Left ventricle myocardium inferior (tissue), 1 donor: ENCODE results near the gene TAS2R38. TPM values are rescaled to one million over a fixed set of nuclear protein-coding genes. Genes with fewer than 3 reads are reported as not detected.

ENCODE experiments used
- DNase-seq: peaks from one replicate; pipeline ENCODE4 v3.0.0-alpha.2; 2020
- H3K27ac ChIP-seq: fragments of 200-600 bp; replicated peaks from 2 replicates; pipeline ENCODE4 v1.8.0; 2021
- H3K27me3 ChIP-seq: fragments of 200-600 bp; 2 replicates; pipeline ENCODE4 v1.8.0; 2021; ENCODE audit warnings: low read depth
- H3K36me3 ChIP-seq: fragments of 200-600 bp; 2 replicates; pipeline ENCODE4 v1.8.0; 2021
- H3K4me1 ChIP-seq: fragments of 200-600 bp; 2 replicates; pipeline ENCODE4 v1.8.0; 2021
- H3K4me3 ChIP-seq: fragments of 200-600 bp; 2 replicates; pipeline ENCODE4 v1.8.0; 2021; ENCODE audit warnings: mild to moderate bottlenecking, moderate library complexity
- H3K9me3 ChIP-seq: fragments of 200-600 bp; replicated peaks from 2 replicates; pipeline ENCODE4 v1.8.0; 2021
- intact Hi-C: fragments of 100-400 bp; cut with micrococcal nuclease; formaldehyde crosslinking; loops from one replicate; pipeline ENCODE4 v1.11.0; 2022
- total RNA-seq: library from RNA; stranded (reverse); fragmentation: NEBNext Ultra II Directional; extraction: Animal tissue kit (Norgen Biotek cat#: 25700); gene quantifications from one replicate; pipeline ENCODE4 v1.2.1, GENCODE V29; 2021
- TF ChIP-seq, protein P1 (sequence below): fragments of 200-600 bp; IDR thresholded peaks from 2 replicates; pipeline ENCODE4 v1.8.0; 2021; ENCODE audit warnings: antibody characterized with exemption, mild to moderate bottlenecking, borderline replicate concordance
- donor health status: DM: no; HTN: yes; CAD: no; lungs with severe emphysema.

Gene TAS2R38
- total RNA-seq, 1 donor from 2014 or later: not detected

GRCh38 chr7:142009187-142009586 is 35.6 kb upstream of the TAS2R38 start:
- Histone ChIP-seq H3K36me3 (no peaks in the 10 kb centered on the region), H3K4me3 (no peak overlapping the region), H3K9me3 (no peaks in the 10 kb centered on the region), H3K27ac (no peak overlapping the region), H3K4me1 (no peaks in the 10 kb centered on the region), H3K27me3 (no peaks in the 10 kb centered on the region)
- TF ChIP-seq, protein P1, sequence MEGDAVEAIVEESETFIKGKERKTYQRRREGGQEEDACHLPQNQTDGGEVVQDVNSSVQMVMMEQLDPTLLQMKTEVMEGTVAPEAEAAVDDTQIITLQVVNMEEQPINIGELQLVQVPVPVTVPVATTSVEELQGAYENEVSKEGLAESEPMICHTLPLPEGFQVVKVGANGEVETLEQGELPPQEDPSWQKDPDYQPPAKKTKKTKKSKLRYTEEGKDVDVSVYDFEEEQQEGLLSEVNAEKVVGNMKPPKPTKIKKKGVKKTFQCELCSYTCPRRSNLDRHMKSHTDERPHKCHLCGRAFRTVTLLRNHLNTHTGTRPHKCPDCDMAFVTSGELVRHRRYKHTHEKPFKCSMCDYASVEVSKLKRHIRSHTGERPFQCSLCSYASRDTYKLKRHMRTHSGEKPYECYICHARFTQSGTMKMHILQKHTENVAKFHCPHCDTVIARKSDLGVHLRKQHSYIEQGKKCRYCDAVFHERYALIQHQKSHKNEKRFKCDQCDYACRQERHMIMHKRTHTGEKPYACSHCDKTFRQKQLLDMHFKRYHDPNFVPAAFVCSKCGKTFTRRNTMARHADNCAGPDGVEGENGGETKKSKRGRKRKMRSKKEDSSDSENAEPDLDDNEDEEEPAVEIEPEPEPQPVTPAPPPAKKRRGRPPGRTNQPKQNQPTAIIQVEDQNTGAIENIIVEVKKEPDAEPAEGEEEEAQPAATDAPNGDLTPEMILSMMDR: no peak
- intact Hi-C loops: no loop called here
- no peak for DNase-seq

DNA sequence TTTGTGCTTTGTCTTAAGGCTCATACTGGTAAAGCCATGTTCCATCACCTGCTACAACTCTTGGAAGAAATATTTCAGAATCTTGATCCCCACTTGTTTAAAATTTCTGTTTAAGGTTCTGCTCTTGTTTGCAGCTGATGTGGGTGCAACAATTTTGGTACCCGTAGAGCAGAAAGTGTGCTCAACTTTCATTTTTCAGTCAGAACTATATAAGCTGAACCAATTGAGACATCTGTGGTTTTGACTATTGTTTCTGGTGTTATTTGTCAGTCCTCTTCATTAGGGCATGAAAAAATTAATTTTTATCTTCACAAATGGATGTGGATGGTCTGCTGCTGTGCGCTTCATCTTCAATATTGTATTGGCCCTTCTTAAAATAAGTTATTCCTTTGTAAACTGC is 33.0 kb upstream of the TAS2R38 start:
- H3K27ac ChIP-seq: no peak overlapping the region
- intact Hi-C loops: no loop called here
- no peaks in the 10 kb centered on the region for H3K36me3 ChIP-seq
- no peak overlapping the region for H3K4me3 ChIP-seq
- no peaks in the 10 kb centered on the region for H3K4me1 ChIP-seq
- peaks cover 7% of the 10 kb centered on the region for H3K9me3 ChIP-seq
- no peak for DNase-seq
- TF ChIP-seq, protein P1: no peak
- no peaks in the 10 kb centered on the region for H3K27me3 ChIP-seq

DNA sequence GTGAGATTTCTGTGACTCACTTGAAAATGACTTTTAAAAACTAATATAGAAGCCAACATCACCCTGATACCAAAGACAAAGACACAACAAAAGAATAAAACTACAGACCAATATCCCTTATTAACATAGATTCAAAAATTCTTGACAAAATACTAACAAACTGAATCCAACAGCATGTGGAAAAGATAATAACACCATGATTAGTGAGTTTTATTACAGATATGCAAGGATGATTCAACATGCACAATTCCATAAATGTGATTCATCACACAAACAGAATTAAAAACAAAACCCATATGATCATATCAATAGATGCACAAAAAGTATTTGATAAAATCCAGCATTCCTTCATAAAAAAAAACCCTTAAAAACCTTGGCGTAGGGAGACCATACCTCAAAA is 28.6 kb upstream of the TAS2R38 start:
- Histone ChIP-seq H3K4me3 (no peak overlapping the region), H3K9me3 (peaks cover 7% of the 10 kb centered on the region), H3K36me3 (no peaks in the 10 kb centered on the region), H3K27ac (no peak overlapping the region), H3K27me3 (no peaks in the 10 kb centered on the region), H3K4me1 (no peaks in the 10 kb centered on the region)
- no peak for DNase-seq
- intact Hi-C loops: no loop called here
- TF ChIP-seq, protein P1: no peak

DNA sequence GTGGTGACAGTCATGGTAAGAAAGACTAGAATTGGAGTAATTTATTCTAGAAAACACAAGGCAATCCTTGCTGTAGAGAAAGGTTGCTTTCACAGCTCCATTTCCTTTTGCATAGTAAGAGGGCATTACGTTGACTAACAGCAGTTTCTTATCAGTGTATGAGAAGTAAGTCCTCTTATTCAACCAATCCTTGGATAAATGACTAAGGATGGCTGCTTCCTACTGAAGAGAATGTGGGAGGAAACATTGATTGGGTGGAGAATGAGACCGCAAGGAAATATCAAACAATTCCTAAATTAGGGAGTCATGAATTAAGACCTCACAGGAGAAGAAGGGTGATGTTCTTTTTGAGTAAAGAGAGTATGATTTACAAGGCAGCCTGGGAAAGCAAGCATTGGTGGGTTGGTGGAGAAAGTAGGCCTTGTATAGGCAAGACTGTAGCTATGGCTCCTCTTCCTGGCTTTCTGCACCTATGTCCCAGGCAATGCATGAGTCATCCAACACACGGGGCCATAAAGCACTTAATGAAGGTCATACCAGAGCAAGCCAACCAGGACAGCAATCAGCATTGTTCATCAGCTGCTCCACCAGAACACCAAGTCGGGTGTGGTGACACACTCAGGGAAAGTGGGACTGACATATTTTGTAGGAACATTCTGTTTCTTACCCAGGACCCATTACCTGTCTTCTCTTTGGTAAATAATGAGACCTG is 27.7 kb upstream of the TAS2R38 start:
- Histone ChIP-seq H3K36me3 (no peaks in the 10 kb centered on the region), H3K4me1 (no peaks in the 10 kb centered on the region), H3K4me3 (no peak overlapping the region), H3K9me3 (peaks cover 7% of the 10 kb centered on the region), H3K27ac (no peak overlapping the region), H3K27me3 (no peaks in the 10 kb centered on the region)
- TF ChIP-seq, protein P1: no peak
- intact Hi-C loops: no loop called here
- DNase-seq: no peak

GRCh38 chr7:142000244-142000643 is 26.7 kb upstream of the TAS2R38 start:
- no peak for DNase-seq
- no peak overlapping the region for H3K27ac ChIP-seq
- peaks cover 7% of the 10 kb centered on the region for H3K9me3 ChIP-seq
- no peaks in the 10 kb centered on the region for H3K27me3 ChIP-seq
- no peaks in the 10 kb centered on the region for H3K4me1 ChIP-seq
- intact Hi-C loops: no loop called here
- TF ChIP-seq, protein P1: no peak
- no peaks in the 10 kb centered on the region for H3K36me3 ChIP-seq
- no peak overlapping the region for H3K4me3 ChIP-seq
